Putamen (tissue), 1 donor: ENCODE measurements around the gene LSM2.
"Not testable (repeated sequence)": the region's sequence is repeated elsewhere in the genome, so short reads cannot be mapped to it uniquely, and the experiment has no call there.

ENCODE experiments used
- DNase-seq: peaks from one replicate; pipeline ENCODE4 v3.0.0-alpha.2; 2016; ENCODE audit warnings: low spot score

Gene LSM2

GRCh38 chr6:31797588-31797987, 9.2 kb downstream of the LSM2 start:
- no peak for DNase-seq

DNA sequence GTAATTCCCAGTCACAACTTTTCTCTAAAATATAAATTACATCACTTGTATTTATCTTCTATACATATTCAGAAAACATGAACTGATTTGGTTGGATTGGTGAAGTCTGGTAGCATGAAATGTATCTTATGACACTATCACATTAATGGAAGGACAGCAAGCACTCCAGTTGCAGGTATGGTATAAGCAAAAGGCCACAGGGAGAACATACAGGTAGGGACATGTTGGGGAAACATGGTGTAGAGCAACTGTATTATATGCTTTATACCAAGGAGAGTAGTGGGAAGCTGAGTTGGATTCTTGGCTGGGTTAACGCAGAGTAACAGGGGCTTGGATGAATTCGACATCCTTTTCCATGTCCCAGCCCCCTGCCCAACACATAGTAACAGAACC, 9.8 kb downstream of the LSM2 start:
- no peak for DNase-seq

DNA sequence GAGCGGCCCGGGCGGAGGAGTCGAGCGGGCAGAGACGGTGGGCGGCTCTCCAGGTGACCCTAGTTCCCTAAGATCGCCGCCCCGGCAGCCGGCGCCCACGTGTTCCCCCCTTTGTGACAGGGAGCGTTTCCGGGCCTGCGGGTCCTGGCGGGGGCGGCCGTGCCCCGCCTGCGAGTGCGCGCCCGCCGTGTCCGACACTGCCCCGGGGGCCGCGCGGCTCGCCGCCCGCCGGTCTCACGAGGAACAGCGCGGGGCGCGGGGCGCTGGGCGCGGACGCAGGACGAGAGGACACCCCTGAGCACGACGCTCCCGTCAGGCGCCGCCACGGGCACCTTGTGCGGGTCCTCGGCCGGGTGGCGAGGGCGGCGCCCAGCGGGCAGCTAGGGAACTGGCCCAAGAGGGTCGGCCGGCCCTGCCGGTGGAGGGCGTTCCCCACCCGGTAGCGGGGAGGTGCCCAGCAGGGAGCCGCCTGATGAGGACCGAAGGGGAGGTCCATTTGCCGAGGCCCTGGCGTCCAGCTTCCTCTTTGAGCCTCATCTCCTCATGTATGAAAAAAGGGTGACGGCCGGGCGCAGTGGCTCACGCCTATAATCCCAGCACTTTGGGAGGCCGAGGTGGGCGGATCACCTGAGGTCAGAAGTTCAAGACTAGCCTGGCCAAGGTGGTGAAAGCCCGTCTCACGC, 11.0 kb downstream of the LSM2 start, which contains the start of gene VARS1:
Gene VARS1 (minus strand): TSS at position 137 of the 683 bp plus-strand sequence. CDS start 535 bp downstream, outside the sequence.
- peak; percentile 87 for DNase-seq

DNA sequence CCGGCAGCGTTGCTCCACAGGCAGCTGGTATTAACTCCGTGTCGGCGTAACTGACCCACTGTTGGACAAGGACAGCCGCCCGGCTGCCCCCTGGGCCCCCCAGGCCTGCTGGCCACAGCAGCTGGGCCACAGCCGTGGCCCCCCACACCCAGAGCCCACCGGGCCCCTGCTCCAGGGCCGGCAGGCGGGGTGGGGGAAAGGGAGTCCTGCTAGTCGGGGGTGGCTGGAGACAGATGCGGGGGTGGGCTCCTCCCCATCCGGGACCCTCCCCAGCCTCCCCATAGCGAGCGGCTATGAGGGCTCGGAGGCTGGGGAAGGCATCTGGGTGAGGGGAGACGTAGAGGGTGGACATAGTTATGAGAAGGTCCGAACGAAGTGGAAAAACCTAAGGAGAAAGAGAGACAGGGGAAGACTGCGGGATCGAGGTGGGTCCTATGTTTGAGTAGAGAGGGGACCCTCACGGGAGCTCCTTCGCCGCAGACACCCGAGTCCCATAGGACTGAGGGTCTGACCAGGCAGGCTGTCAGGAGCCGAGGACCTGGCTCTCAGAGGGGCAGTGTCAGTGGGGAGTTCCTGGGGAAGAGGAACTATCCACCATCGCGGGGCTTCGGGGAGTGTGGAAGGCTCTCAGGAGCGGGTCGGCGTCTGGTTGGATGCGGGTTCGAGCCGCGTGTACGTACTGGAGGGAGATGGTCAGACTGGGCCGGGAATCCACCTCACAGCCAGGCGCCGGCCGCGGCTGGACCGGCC, 11.7 kb downstream of the LSM2 start:
- no peak for DNase-seq

DNA sequence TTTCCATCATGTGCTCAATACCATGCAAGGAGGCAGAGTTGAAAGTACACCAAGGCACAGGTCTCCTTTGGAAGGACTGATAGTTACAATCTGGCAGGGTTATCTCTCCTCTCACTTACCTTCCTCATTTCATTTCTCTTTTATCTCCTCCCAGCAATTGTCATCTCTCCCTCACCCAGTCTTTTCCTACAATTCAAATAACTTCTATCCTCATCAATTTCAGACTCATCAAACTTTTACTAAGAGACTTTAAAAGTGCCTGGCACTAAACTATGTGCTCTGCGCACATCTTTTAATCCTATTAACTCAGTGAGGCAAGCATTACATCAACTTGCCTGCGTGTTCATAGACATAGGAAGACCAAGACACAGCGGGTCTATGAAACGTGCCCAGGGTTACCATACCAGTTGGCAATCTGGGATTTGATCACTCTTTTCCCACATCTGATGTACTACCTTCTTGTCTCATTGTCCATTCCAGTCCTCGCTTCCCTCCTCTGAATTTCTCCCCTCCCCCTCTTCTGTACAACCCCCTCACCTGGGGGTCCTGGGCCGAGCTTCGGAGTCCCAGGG, 12.4 kb downstream of the LSM2 start:
- no peak for DNase-seq

- DNase-seq: not testable (repeated sequence)
Measured at GRCh38 chr6:31793927-31794245, 12.9 kb downstream of the LSM2 start.

- DNase-seq: no peak
Measured at GRCh38 chr6:31792761-31793171, 14.0 kb downstream of the LSM2 start.

DNA sequence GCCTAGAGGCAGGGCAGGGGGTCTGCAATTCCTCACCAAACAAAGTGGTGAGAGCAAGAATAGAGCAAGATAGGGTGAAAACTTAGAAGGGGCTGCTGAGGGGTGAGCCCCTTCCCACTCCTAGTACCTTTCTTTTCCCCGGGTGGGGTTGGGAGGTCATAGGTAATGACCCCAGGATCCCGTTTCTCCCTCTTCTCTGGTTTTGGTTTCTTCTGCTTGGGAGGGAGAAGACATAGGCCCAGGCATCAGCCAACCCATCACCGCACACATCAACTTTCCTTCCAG, 14.7 kb downstream of the LSM2 start:
- DNase-seq: no peak

GRCh38 chr6:31791324-31792089, 15.3 kb downstream of the LSM2 start:
- no peak for DNase-seq

DNA sequence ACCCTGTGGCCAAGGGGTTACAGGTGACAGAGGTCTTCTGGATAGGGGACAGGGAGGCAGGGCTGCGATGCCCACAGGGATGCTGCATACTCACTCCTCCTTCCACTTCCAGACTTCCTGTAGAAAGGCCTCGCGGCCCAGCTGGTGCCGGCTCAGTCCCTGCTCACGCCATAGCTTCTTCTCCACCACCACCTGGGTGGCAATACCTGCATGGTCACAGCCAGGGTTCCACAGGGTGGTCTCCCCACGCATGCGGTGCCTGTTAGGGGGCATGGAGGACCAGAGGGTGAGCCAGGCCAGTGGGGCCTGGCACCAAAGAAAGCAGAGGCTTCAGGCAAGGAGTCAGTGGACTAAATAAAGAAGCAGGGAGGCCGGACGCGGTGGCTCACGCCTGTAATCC, 21.3 kb downstream of the LSM2 start:
- DNase-seq: no peak

DNA sequence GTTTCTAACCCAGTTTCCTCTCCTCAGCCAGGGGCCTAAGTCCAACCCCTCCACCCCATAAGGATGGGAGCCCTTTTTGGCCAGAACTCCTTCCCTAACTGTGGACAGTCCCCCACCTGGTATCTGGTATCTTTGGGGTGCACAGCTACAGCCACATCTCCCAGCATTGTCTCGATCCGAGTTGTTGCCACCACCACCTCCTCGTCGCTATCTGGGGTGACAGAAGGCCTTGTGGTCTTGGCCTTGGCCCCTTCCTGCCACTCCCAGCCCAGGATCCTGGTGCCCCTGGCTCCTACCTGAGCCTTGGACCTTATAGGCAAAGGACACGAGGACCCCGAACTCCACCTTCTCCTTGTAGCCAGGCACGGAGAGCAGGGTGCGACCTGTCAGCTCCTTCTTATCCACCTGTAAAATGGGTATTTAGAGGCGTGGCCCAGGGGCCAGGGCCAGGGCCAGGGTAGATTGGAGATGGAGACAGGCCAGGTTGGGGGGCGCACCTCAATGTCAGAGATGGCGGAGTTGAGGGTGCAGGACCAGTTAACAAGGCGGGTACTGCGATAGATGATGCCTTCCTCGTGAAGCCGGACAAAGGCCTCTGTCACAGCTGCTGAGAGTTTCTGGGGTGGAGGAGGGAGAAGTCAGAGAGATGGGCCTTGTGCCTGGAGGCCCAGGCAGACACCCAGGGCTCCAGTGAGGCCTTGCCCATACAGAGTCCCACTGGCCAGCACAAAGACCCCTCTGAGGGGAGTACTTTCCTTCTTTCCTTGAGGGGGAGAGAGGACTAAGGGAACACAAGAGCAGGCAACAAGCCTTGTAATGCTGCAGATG, 22.5 kb downstream of the LSM2 start:
- DNase-seq: no peak

DNA sequence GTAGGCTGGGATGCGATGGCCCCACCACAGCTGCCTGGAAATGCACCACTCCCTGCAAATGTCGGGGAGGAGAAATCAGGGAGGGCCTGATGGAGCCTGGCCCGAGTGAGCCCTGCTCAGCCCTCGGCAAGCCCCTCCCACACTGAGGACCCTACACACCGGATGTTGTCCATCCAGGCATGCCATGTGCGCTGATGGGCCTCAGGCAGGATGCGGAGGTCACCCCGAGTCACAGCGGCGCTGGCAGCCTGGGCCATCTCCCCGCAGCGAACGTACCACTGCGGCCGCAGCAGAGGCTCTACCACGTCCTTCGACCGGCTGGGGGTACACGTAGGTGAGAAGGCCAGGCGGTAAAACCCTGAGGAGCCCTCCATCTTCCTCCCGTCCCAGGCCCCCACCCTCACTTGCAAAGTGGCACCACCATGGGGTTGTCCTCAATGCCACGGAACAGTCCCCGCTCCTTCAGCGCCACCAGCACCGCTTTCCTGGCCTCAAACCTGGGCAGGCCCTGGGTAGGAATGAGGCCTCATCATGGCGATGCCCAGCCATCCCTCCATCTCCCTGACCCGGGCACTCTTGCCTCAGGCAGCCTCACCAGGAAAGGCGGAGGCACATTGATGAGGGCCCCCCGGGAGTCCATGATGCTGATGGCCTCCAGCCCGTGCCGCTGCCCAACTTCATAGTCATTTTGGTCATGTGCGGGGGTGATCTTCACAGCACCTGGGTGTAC, 24.5 kb downstream of the LSM2 start:
- no peak for DNase-seq

DNA sequence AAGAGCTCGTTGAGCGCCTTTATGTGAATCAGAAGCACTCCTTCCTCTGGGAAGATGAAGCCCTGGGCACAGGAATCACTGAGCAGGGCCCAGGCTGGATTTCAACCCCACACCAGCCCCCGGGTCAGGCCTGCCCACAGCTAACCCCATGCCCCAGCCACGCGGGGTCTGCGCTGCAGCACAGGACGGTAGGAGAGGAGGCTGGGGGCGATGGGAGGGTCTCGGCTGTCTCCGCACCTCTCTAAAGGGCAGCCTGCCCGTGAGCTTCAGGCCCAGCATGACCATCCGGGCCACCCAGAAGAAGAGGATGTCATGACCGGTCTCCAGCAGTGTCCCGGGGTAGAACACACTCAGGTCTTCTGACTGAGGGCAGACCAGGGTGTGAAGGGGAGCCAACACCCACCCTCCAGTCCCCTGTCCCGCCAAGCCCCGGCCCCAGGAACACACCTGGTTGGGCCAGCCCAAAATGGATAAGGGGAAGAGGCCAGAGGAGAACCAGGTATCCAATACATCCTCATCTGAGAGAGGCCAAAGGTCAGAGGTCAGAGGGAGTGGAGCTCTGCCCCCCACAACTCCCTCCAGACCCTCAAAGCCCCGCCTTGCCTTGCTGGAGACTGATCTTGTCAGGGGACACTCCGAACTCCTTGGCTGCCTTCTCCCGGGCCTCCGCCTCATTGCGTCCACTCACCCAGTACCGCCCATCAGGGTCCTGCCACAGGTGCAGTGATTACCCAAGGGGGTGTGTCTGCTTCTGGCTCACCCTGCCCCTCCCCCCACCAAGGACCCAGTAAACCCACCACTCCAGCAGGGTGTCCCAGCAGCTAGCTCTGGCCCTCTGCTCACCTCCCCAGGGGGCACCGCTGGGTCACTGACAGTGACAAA, 25.3 kb downstream of the LSM2 start:
- no peak for DNase-seq

GRCh38 chr6:31780507-31781243, 26.1 kb downstream of the LSM2 start:
- no peak for DNase-seq

DNA sequence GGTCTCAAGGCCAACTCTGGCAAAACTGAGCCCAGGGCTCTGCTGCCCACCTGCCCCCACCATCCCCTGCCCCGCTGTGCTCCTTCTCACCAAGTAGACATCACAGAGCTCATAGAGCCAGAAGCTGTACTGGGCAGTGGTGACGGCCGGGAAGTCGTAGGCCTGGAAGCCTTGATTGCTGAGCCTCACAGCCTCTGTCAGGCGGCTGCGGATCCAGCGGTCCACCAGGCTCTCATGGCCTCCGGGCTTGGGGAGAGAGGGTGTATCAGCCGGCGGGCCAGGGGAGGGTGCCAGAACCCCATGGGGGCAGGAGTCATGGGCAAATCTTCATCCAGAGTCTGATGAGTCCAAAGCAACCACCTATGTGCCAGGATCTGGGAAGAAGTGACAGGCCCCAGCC, 26.9 kb downstream of the LSM2 start:
- no peak for DNase-seq

DNA sequence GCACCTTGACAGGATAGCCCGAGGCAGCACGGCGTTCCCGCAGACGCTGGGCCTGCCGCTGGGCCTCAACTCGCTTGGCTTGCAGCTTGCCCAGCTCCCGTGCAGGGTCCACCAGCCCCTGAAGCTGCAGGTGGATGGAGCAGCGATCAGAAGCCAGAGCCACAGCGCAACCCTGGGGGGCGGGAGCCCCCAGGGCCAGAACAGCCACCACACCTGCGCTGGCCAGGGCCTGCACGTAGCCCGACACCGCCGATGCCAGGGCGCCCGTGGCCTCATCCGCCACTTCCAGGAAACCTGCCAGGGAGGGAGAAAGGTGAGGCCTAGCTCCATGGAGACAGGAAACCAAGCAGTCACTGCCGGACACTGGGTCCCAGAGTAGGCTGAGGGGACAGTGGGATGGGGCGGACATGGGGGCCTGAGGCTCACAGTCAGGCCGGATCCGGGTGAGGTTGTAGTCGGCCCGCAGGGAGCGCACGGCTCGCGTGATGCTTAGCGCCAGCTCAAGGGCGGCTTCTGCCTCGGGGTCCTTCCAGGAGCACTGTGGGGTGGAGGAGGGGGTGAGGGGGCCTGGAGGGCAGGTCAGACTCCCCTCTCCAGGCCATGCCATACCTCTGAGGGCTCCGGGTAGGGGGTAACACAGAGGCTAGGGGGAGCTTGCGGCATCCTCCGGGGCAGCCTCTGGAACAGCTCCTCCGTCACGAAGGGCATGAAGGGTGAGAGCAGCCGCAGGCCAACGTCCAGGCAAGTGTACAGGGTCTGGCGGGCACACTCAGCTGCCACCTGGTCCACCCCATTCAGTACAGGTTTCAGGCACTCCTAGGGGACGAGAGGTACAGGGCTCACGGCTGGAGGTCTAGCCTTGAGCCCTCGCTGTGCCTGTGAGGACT, 27.5 kb downstream of the LSM2 start:
- DNase-seq: no peak

- DNase-seq: no peak
Measured at GRCh38 chr6:31778193-31778592, 28.6 kb downstream of the LSM2 start.

DNA sequence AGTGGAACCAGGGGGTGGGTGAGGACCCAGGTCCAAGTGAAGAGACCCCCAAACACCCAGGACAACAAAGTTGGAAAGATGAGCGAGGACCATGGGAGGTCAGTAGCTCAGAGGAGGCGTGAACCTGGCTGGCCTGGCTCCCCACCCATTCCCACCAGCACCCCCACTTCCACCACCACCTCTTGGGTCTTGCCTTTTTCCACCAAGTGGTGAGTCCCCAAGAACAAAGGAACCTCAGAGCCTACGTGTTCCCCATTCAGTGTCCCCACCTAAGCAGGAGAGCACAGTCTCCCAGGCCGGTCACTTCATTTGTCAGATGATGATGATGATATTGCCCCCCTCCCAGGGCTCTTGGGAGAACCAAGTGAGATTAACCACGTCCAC, 29.1 kb downstream of the LSM2 start:
- DNase-seq: no peak
